Measurements from ENCODE around the gene SDR42E2. TPM values are rescaled to one million over a fixed set of nuclear protein-coding genes. Genes with fewer than 3 reads are reported as not detected.

Gene SDR42E2
- total and polyA plus RNA-seq, 4 donors, result 0.07 TPM; not detected in 3

DNA sequence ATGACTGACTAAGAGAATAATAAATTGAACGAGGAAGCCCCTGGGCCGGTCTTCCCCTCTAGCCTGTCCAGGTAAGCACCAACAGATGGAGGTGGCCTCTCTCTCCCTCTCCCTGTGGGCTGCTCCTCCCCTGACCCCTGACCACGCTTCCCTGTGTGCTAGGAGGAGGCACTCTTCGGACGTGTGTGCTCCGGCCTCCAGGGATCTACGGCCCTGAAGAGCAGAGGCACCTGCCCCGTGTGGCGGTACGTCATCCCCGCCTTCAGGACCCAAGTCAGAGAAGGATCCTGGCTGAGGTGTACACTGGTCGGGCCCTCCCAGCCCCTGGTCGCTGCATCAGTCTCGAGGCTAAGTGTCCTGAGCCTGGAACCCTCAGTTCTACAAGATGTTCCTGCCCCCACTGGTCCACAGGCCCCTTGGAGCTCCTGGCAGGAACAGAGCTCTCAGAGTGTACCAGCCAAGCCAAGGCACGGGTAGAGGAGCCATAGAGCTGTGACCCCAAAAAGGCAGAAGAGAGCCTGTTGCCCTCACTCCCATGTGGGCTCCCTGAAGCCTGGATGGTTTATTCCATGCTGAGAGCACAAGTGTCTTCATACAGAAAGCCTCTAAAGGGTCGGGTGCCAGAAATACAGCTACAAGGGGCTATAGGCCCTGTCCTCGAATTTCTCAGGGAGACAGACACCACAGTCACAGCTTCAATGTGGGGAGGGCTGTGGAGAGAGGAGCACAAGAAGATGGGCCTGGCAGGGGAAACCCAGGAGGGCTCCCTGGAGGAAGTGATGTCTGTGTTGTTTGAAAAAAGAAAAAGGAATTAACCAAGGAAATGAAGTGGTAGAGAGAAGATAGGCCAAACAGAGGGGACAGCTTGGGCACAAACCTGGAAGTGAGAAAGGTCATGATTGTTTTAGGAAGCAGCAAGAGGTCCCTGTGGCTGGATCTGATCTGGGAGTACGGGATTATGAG, 15.9 kb downstream of the SDR42E2 start:
- Histone ChIP-seq H3K36me3 (ENCODE audit: control insufficient read depth in 4 of 4, insufficient read depth in 3 of 4, low read depth in 1 of 4, low read length in 3 of 4) (no peaks in the 10 kb centered on the region), H3K4me3 (ENCODE audit: low read depth in 1 of 3, low read length in 3 of 3) (no peak overlapping the region), H3K27ac (ENCODE audit: low read depth in 1 of 2, low read length in 2 of 2) (no peak overlapping the region), H3K9me3 (ENCODE audit: control insufficient read depth in 4 of 4, low read length in 3 of 4) (no peaks in the 10 kb centered on the region), H3K4me1 (ENCODE audit: control insufficient read depth in 4 of 4, insufficient read depth in 4 of 4, low read length in 3 of 4) (no peaks in the 10 kb centered on the region), H3K9ac (ENCODE audit: low read depth in 1 of 2, low read length in 2 of 2) (no peak overlapping the region), H3K27me3 (ENCODE audit: control insufficient read depth in 4 of 4, insufficient read depth in 4 of 4, low read length in 3 of 4) (no peaks in the 10 kb centered on the region)
- no peak for DNase-seq (ENCODE audit: low spot score)
- TF ChIP-seq YY1 (IDR thresholded peaks at IDR 0.05) (no peak), NR2F2 (IDR thresholded peaks at IDR 0.05) (no peak), EGR1 (IDR thresholded peaks at IDR 0.05; ENCODE audit: low read depth in 2 of 2) (no peak), FOXA2 (IDR thresholded peaks at IDR 0.05) (no peak)
- TF ChIP-seq, protein P1, sequence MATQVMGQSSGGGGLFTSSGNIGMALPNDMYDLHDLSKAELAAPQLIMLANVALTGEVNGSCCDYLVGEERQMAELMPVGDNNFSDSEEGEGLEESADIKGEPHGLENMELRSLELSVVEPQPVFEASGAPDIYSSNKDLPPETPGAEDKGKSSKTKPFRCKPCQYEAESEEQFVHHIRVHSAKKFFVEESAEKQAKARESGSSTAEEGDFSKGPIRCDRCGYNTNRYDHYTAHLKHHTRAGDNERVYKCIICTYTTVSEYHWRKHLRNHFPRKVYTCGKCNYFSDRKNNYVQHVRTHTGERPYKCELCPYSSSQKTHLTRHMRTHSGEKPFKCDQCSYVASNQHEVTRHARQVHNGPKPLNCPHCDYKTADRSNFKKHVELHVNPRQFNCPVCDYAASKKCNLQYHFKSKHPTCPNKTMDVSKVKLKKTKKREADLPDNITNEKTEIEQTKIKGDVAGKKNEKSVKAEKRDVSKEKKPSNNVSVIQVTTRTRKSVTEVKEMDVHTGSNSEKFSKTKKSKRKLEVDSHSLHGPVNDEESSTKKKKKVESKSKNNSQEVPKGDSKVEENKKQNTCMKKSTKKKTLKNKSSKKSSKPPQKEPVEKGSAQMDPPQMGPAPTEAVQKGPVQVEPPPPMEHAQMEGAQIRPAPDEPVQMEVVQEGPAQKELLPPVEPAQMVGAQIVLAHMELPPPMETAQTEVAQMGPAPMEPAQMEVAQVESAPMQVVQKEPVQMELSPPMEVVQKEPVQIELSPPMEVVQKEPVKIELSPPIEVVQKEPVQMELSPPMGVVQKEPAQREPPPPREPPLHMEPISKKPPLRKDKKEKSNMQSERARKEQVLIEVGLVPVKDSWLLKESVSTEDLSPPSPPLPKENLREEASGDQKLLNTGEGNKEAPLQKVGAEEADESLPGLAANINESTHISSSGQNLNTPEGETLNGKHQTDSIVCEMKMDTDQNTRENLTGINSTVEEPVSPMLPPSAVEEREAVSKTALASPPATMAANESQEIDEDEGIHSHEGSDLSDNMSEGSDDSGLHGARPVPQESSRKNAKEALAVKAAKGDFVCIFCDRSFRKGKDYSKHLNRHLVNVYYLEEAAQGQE (IDR thresholded peaks at IDR 0.05), result no peak
- WGBS, result 85% methylated on average over 18 of the region's 18 CpGs

DNA sequence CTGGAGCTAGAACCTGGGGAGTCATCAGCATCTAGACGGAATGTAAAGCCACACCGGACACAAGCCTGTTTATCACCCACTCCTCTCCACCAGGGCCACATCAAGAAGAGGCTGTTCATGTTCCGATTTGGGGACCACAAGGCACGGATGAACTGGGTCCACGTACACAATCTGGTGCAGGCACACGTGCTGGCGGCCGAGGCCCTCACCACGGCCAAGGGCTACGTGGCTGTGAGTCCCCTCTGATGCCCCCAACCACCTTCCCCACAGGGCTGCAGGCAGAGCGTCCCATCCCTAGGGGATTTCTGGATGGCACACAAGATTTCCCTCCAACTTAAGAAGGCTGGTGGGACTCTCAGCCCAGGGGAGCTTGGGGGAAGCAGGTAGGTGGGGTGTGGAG, 19.1 kb downstream of the SDR42E2 start:
- WGBS, result 89% methylated on average over 11 of the region's 11 CpGs

More for the DNA sequence above, 19.1 kb downstream of the SDR42E2 start:
- Histone ChIP-seq H3K4me3 (ENCODE audit: low read depth in 1 of 3, low read length in 3 of 3) (no peak overlapping the region), H3K27ac (ENCODE audit: low read depth in 1 of 2, low read length in 2 of 2) (no peak overlapping the region), H3K4me1 (ENCODE audit: control insufficient read depth in 4 of 4, insufficient read depth in 4 of 4, low read length in 3 of 4) (no peaks in the 10 kb centered on the region), H3K9ac (ENCODE audit: low read depth in 1 of 2, low read length in 2 of 2) (no peak overlapping the region), H3K36me3 (ENCODE audit: control insufficient read depth in 4 of 4, insufficient read depth in 3 of 4, low read depth in 1 of 4, low read length in 3 of 4) (no peaks in the 10 kb centered on the region), H3K27me3 (ENCODE audit: control insufficient read depth in 4 of 4, insufficient read depth in 4 of 4, low read length in 3 of 4) (no peaks in the 10 kb centered on the region), H3K9me3 (ENCODE audit: control insufficient read depth in 4 of 4, low read length in 3 of 4) (no peaks in the 10 kb centered on the region)
- TF ChIP-seq, protein P2, sequence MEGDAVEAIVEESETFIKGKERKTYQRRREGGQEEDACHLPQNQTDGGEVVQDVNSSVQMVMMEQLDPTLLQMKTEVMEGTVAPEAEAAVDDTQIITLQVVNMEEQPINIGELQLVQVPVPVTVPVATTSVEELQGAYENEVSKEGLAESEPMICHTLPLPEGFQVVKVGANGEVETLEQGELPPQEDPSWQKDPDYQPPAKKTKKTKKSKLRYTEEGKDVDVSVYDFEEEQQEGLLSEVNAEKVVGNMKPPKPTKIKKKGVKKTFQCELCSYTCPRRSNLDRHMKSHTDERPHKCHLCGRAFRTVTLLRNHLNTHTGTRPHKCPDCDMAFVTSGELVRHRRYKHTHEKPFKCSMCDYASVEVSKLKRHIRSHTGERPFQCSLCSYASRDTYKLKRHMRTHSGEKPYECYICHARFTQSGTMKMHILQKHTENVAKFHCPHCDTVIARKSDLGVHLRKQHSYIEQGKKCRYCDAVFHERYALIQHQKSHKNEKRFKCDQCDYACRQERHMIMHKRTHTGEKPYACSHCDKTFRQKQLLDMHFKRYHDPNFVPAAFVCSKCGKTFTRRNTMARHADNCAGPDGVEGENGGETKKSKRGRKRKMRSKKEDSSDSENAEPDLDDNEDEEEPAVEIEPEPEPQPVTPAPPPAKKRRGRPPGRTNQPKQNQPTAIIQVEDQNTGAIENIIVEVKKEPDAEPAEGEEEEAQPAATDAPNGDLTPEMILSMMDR (IDR thresholded peaks at IDR 0.05; ENCODE audit: low read depth, low read length, missing input control), result no peak
- no peak for TF ChIP-seq EGR1 (IDR thresholded peaks at IDR 0.05; ENCODE audit: low read depth in 2 of 2)
- TF ChIP-seq FOXA1 (IDR thresholded peaks at IDR 0.05), result no peak
- TF ChIP-seq, protein P3, sequence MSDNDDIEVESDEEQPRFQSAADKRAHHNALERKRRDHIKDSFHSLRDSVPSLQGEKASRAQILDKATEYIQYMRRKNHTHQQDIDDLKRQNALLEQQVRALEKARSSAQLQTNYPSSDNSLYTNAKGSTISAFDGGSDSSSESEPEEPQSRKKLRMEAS (IDR thresholded peaks at IDR 0.05), result no peak
- TF ChIP-seq FOXA2 (IDR thresholded peaks at IDR 0.05), result no peak
- TF ChIP-seq, protein P4, sequence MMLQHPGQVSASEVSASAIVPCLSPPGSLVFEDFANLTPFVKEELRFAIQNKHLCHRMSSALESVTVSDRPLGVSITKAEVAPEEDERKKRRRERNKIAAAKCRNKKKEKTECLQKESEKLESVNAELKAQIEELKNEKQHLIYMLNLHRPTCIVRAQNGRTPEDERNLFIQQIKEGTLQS (IDR thresholded peaks at IDR 0.05), result no peak
- TF ChIP-seq, protein P5, sequence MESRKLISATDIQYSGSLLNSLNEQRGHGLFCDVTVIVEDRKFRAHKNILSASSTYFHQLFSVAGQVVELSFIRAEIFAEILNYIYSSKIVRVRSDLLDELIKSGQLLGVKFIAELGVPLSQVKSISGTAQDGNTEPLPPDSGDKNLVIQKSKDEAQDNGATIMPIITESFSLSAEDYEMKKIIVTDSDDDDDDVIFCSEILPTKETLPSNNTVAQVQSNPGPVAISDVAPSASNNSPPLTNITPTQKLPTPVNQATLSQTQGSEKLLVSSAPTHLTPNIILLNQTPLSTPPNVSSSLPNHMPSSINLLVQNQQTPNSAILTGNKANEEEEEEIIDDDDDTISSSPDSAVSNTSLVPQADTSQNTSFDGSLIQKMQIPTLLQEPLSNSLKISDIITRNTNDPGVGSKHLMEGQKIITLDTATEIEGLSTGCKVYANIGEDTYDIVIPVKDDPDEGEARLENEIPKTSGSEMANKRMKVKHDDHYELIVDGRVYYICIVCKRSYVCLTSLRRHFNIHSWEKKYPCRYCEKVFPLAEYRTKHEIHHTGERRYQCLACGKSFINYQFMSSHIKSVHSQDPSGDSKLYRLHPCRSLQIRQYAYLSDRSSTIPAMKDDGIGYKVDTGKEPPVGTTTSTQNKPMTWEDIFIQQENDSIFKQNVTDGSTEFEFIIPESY (IDR thresholded peaks at IDR 0.05), result no peak
- TF ChIP-seq RXRA (IDR thresholded peaks at IDR 0.05), result no peak
- TF ChIP-seq, protein P1 (IDR thresholded peaks at IDR 0.05), result no peak
- no peak for TF ChIP-seq JUND (IDR thresholded peaks at IDR 0.05)
- TF ChIP-seq YY1 (IDR thresholded peaks at IDR 0.05), result no peak
- TF ChIP-seq RAD21 (IDR thresholded peaks at IDR 0.05), result no peak
- no peak for TF ChIP-seq SP1 (IDR thresholded peaks at IDR 0.05)
- TF ChIP-seq GABPA (IDR thresholded peaks at IDR 0.05 in 1 of 2, conservative IDR thresholded peaks at IDR 0.05 in 1 of 2), result no peak
- TF ChIP-seq HNF4G (IDR thresholded peaks at IDR 0.05), result no peak
- no peak for TF ChIP-seq NR2F2 (IDR thresholded peaks at IDR 0.05)
- no peak for TF ChIP-seq HNF4A (conservative IDR thresholded peaks at IDR 0.05)
- no peak for TF ChIP-seq TAF1 (conservative IDR thresholded peaks at IDR 0.05)
- DNase-seq (ENCODE audit: low spot score), result no peak
